ENCODE data around the gene SLC35G2.

DNA sequence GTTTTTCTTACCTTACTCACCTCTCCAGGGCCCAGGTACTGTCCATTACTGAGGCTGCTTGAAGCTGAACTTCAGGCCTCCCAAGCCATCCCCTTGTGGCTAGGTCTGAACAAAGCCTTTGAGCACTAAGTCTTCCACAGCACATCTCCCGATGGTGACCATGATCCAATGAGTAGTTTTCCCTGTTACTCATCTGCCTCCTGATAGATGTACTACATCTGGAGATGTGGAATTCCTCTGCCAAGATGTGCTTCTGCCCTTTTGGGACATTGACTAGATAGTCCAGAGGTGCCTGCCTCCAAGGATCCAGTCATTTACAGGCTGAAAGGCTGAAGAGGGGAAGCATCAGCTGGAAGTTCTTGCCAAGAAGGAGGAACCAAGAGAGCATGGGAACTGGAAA lies 28.9 kb upstream of the SLC35G2 start:
- TF ChIP-seq POLR2A (IDR thresholded peaks at IDR 0.05), result no peak
- TF ChIP-seq, protein P1, sequence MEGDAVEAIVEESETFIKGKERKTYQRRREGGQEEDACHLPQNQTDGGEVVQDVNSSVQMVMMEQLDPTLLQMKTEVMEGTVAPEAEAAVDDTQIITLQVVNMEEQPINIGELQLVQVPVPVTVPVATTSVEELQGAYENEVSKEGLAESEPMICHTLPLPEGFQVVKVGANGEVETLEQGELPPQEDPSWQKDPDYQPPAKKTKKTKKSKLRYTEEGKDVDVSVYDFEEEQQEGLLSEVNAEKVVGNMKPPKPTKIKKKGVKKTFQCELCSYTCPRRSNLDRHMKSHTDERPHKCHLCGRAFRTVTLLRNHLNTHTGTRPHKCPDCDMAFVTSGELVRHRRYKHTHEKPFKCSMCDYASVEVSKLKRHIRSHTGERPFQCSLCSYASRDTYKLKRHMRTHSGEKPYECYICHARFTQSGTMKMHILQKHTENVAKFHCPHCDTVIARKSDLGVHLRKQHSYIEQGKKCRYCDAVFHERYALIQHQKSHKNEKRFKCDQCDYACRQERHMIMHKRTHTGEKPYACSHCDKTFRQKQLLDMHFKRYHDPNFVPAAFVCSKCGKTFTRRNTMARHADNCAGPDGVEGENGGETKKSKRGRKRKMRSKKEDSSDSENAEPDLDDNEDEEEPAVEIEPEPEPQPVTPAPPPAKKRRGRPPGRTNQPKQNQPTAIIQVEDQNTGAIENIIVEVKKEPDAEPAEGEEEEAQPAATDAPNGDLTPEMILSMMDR (IDR thresholded peaks at IDR 0.05), result no peak
